Fibroblast of lung (primary cell): Measurements from ENCODE around the gene CGNL1. TPM values are rescaled to one million over a fixed set of nuclear protein-coding genes. Genes with fewer than 3 reads are reported as not detected.

Source experiments
- DNase-seq, 2 donors: peaks; one replicate each; pipeline versions ENCODE4 v3.0.0 to v3.0.0-alpha.2; 2010; ENCODE audit warnings: low read depth in 2 of 2
- H2AFZ ChIP-seq: 2 replicates; pipeline ENCODE4 v1.5.1; 2012; ENCODE audit warnings: low read length, control low read depth, inconsistent platforms
- H3K27ac ChIP-seq: 2 replicates; pipeline ENCODE4 v1.5.1; 2011; ENCODE audit warnings: low read length, control low read depth; ENCODE audit not compliant: insufficient read depth
- H3K27me3 ChIP-seq: 2 replicates; pipeline ENCODE4 v1.5.1; 2011; ENCODE audit warnings: mild to moderate bottlenecking, low read length; ENCODE audit not compliant: control insufficient read depth, insufficient read depth
- H3K36me3 ChIP-seq: 2 replicates; pipeline ENCODE4 v1.5.1; 2011; ENCODE audit warnings: low read length; ENCODE audit not compliant: control insufficient read depth, insufficient read depth
- H3K4me1 ChIP-seq: 2 replicates; pipeline ENCODE4 v1.5.1; 2011; ENCODE audit warnings: low read length; ENCODE audit not compliant: control insufficient read depth, insufficient read depth; ENCODE audit errors: extremely low read depth
- H3K4me2 ChIP-seq: 2 replicates; pipeline ENCODE4 v1.5.1; 2011; ENCODE audit warnings: low read length, control low read depth; ENCODE audit not compliant: insufficient read depth; ENCODE audit errors: extremely low read depth
- H3K4me3 ChIP-seq, 4 experiments: fragments of 200-600 bp in 1 of 4; sonication (generic) in 1 of 4; replicated peaks in 1 of 4; 2 replicates each; pipeline ENCODE4 v1.5.1; 2011 to 2016; ENCODE audit warnings: low read length in 4 of 4, low read depth in 3 of 4, mild to moderate bottlenecking in 3 of 4, control low read depth in 2 of 4, inconsistent platforms in 1 of 4, mixed read lengths in 1 of 4; ENCODE audit not compliant: insufficient read depth in 1 of 4; ENCODE audit errors: control extremely low read depth in 1 of 4
- H3K79me2 ChIP-seq: 2 replicates; pipeline ENCODE4 v1.5.1; 2012; ENCODE audit warnings: mild to moderate bottlenecking, low read length, inconsistent platforms; ENCODE audit not compliant: control insufficient read depth, insufficient read depth
- H3K9ac ChIP-seq: 2 replicates; pipeline ENCODE4 v1.5.1; 2011; ENCODE audit warnings: mild to moderate bottlenecking, low read length, control low read depth; ENCODE audit not compliant: insufficient read depth
- H3K9me3 ChIP-seq: 2 replicates; pipeline ENCODE4 v1.5.1; 2012; ENCODE audit warnings: low read depth, low read length; ENCODE audit not compliant: control insufficient read depth, insufficient read depth
- H4K20me1 ChIP-seq: 2 replicates; pipeline ENCODE4 v1.5.1; 2011; ENCODE audit warnings: low read length; ENCODE audit not compliant: control insufficient read depth, insufficient read depth; ENCODE audit errors: extremely low read depth
- CTCF ChIP-seq, 2 donors: IDR thresholded peaks in 1 of 2; conservative IDR thresholded peaks in 1 of 2; 1 replicate in 1 of 2; 2 replicates in 1 of 2; pipeline ENCODE4 v1.5.1; 2011 to 2012; ENCODE audit warnings: low read length in 2 of 2, control low read depth in 1 of 2, inconsistent platforms in 1 of 2, low read depth in 1 of 2, mild to moderate bottlenecking in 1 of 2
- EZH2 ChIP-seq: IDR thresholded peaks from 2 replicates; pipeline ENCODE4 v1.5.1; 2012; ENCODE audit warnings: low read length, control low read depth, mild to moderate bottlenecking; ENCODE audit errors: missing control alignments
- polyA plus RNA-seq, 2 donors: library from polyadenylated mRNA; depleted of rRNA in 1 of 2; stranded (reverse) in 1 of 2; unstranded in 1 of 2; fragments of >200 nt; gene quantifications; 2 replicates each; pipeline ENCODE4 v1.2.1, GENCODE V29; 2011 to 2012; ENCODE audit warnings: missing spikeins in 1 of 2
- total RNA-seq: library from RNA; depleted of rRNA; stranded (reverse); fragments of >200 nt; gene quantifications from 2 replicates; pipeline ENCODE4 v1.2.1, GENCODE V29; 2014

The CGNL1 gene
- total and polyA plus RNA-seq, 2 donors (not counting 1 experiment from before 2014, with no cell fraction given) = 0.18 to 6.1 TPM

GRCh38 chr15:57592836-57593420, 216.6 kb downstream of the CGNL1 start:
- Histone ChIP-seq H3K4me1 (no peaks in the 10 kb centered on the region), H4K20me1 (no peaks in the 10 kb centered on the region), H3K9ac (no peak overlapping the region), H3K27me3 (peaks cover 14% of the 10 kb centered on the region), H3K4me3 (no peak overlapping the region), H3K4me2 (no peak overlapping the region), H2AFZ (no peak overlapping the region), H3K36me3 (no peaks in the 10 kb centered on the region), H3K79me2 (no peaks in the 10 kb centered on the region), H3K9me3 (no peaks in the 10 kb centered on the region), H3K27ac (no peak overlapping the region)
- no peak for DNase-seq
- TF ChIP-seq EZH2 (no peak), CTCF (conservative IDR thresholded peaks at IDR 0.05 in 1 of 2, IDR thresholded peaks at IDR 0.05 in 1 of 2; ENCODE audit: low read depth in 1 of 2, low read length in 2 of 2) (no peak)

- no peak for DNase-seq
- H3K9ac ChIP-seq = no peak overlapping the region
- peaks cover 15% of the 10 kb centered on the region for H3K27me3 ChIP-seq
- H3K4me1 ChIP-seq = no peaks in the 10 kb centered on the region
- H3K36me3 ChIP-seq = no peaks in the 10 kb centered on the region
- H3K4me3 ChIP-seq = no peak overlapping the region
- no peak overlapping the region for H2AFZ ChIP-seq
- H3K9me3 ChIP-seq = no peaks in the 10 kb centered on the region
- TF ChIP-seq CTCF (conservative IDR thresholded peaks at IDR 0.05 in 1 of 2, IDR thresholded peaks at IDR 0.05 in 1 of 2; ENCODE audit: low read depth in 1 of 2, low read length in 2 of 2) = no peak
- no peak for TF ChIP-seq EZH2
- no peaks in the 10 kb centered on the region for H3K79me2 ChIP-seq
- H3K27ac ChIP-seq = no peak overlapping the region
- no peak overlapping the region for H3K4me2 ChIP-seq
- H4K20me1 ChIP-seq = no peaks in the 10 kb centered on the region
Measured at GRCh38 chr15:57594479-57594878, 218.2 kb downstream of the CGNL1 start.

- Histone ChIP-seq H4K20me1 (no peaks in the 10 kb centered on the region), H3K4me2 (no peak overlapping the region), H3K9ac (no peak overlapping the region), H2AFZ (no peak overlapping the region), H3K9me3 (no peaks in the 10 kb centered on the region), H3K27me3 (peaks cover 15% of the 10 kb centered on the region), H3K4me3 (no peak overlapping the region), H3K36me3 (no peaks in the 10 kb centered on the region), H3K27ac (no peak overlapping the region), H3K79me2 (no peaks in the 10 kb centered on the region), H3K4me1 (no peaks in the 10 kb centered on the region)
- no peak for DNase-seq
- TF ChIP-seq EZH2 (no peak), CTCF (conservative IDR thresholded peaks at IDR 0.05 in 1 of 2, IDR thresholded peaks at IDR 0.05 in 1 of 2; ENCODE audit: low read depth in 1 of 2, low read length in 2 of 2) (no peak)
Measured at GRCh38 chr15:57595011-57595866, 218.9 kb downstream of the CGNL1 start.
